Fibroblast of skin of left quadriceps (primary cell): ENCODE data around the gene TRAPPC10.

ENCODE experiments used
- DNase-seq, 2 experiments: peaks; one replicate each; pipeline ENCODE4 v3.0.0-alpha.2; 2013; ENCODE audit warnings: low read depth in 2 of 2

The TRAPPC10 gene

DNA sequence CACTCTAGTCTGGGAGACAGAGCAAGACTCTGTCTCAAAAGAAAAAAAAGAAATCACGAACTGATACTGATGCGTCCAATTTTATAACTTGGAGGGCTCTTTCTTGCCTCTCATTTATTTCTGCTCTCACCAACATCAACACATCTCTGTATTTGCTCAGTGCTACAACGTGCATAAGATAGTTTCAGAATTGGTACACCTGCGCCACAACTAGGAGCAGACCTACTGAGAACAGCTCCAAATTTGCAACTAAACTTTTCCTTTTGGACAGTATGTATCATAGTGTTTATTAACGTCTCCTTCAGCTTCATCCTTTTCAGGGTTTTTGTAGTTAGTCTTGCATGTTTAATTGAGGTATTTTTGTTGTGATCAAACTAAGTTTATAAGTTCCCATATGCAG is 27.7 kb downstream of the TRAPPC10 start:
- no peak for DNase-seq

- DNase-seq, result no peak
Observed at GRCh38 chr21:44043613-44044012, 31.5 kb downstream of the TRAPPC10 start.

GRCh38 chr21:44046734-44047133 is 34.6 kb downstream of the TRAPPC10 start:
- no peak for DNase-seq

DNA sequence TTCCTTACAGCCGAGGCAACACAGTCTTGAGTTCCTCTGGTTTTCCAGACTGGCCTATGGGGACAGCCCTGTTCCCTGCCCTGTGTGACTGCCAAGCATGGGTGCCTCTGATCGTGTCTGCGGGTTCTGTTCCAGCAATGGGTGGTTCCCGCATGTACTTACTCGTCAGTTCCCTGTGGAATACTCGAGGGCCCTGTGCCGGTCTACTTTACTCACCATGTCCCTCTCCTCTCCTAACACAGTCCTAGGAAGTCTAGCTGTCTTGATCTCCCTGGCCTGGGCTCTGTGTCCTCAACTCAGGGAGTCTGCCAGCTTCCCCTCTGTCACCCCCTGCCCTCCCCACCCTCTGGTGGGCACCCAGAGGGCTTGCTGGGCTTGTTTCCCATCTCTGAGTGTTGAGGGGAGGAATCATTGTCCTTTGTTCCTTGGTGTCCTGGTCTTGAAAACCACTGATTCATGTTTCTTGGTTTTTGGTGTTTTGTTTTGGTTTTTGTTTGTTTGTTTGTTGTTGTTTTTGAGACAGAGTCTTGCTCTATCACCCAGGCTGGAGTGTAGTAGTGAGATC is 36.0 kb downstream of the TRAPPC10 start:
- no peak for DNase-seq

DNA sequence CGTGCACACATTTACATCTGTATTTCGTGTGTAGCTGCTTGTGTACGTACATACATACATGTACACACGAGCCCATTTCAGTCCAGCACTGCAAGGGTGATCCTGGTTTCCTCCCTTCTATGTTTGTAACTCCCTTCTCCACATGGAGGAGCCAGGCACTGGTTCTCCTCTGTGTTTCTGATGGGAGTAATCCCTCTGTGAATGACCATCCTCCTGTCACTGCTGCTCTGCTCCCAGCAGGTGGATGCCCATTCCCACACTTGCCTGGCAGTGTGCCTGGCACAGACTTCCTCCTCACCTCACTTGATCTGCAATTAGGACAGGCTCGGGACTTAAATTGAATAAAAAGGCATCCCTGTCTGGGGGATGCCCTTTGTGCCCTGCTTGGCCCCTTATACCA is 37.1 kb downstream of the TRAPPC10 start:
- DNase-seq, result no peak

- DNase-seq, result no peak
Observed at GRCh38 chr21:44049606-44050005, 37.5 kb downstream of the TRAPPC10 start.

- DNase-seq, result no peak
Observed at GRCh38 chr21:44050276-44050675, 38.2 kb downstream of the TRAPPC10 start.

DNA sequence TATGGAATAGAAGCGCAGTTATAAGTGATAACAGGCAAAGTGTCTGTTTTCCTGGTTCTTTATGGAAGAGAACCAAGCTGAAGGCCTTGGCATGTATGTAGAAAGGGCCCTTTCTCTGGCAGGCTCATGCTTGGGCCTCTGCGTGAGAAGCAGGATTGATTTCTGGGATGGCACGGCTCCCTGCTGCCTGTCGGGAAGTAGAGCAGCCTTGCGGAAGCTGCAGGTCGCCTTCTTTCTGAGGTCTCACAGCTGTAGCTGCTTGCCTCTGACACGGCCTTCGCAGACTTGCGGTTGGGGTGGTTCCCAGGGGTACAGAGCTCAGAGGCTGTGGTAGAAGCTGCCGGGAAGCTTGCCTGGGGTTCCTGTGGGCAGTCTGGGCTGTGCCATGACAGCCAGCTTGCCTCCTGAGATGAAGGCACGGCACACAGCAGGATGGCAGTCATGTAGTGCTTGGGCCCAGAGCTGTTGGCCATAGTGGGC is 39.4 kb downstream of the TRAPPC10 start:
- no peak for DNase-seq

- DNase-seq, result no peak
Observed at GRCh38 chr21:44052071-44052829, 40.1 kb downstream of the TRAPPC10 start.

GRCh38 chr21:44052830-44053226 is 40.7 kb downstream of the TRAPPC10 start:
- DNase-seq, result no peak

GRCh38 chr21:44053567-44053966 is 41.5 kb downstream of the TRAPPC10 start:
- no peak for DNase-seq

DNA sequence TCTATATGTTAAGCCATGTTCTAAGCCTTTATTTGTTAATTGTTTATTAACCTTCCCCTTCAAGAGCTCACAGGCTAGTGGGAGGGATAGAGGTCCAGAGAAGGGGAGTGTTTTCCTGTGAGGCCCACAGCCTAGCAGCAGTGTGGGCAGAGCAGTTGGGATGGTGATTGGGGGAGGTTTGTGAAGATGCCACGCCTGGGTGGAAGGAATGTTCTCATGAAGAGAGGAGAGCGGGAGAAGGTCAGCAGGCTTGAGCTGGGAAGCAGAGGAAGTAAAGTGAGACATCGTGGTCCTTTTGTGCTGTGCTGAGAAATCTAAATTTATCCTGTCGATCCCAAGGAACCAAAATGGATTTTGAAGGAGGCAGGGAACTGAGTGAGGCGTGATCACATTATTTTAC is 42.6 kb downstream of the TRAPPC10 start:
- peak in 1 of 2 experiments; percentile 1 for DNase-seq

- no peak for DNase-seq
Observed at GRCh38 chr21:44057055-44057454, 44.9 kb downstream of the TRAPPC10 start.

DNA sequence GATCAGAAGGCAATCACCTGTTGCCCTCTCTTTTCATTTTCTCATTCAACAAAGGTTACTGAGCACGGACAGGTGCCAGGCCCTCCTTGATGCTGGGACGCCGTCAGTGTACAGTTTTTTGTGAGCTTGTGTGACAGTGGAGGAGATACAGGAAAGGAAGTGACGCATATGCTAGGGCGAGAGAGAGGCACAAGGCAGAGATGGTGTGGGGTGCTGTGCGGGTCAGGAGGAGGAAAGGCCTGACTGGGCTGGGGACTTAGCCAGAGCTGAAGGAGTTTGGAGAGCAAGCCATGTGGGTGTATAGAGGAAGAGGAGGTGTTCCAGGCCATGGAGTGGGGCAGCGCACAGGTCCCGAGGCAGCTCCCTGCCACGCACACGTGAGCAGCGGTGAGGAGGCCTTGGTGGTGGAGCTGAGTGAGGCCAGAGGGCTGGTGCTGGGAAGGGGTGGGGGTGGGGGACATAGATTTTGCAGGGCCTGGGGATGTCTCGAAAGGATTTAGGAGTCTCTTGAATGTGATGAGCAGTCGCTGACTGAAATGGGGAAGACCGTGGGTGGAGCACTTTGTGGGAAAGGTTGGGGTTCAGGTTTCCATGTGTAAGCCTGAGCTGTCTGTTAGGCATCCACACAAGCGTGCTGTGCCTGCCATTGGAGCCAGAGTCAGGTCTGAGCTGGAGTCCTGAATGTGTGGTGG is 46.0 kb downstream of the TRAPPC10 start:
- no peak for DNase-seq

DNA sequence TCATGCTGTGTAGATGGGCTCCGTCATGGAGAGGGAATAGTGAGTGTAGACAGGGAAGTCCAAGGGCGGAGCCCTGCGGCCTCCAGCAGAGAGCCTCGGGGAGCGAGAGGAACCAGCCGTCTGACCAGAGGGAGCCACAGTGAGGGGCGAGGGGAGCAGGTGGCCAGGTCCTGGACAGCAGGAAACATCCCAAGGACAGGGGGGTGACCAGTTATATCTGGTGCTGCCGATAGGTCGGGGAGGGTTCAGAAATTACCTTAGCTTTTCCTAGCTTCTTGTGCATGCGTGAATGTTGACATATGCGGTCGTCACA is 46.5 kb downstream of the TRAPPC10 start:
- no peak for DNase-seq

DNA sequence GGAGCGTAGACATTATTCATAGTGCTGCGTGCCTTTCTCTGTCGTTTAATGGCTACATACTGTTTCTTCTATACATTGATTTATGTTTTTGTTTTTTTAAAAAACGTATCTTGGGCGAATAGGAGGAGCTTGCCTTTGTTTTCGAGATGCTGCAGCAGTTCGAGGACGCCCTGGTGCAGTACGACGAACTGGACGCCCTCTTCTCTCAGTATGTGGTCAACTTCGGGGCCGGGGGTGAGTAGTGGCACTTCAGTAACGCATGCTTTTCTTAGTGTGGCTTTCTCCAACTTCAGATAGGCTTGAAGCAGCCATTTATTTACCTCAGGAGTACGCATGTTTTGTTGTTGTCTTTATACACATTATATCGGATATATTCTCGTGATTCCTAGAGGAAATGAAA is 46.9 kb downstream of the TRAPPC10 start:
- DNase-seq, result no peak

- no peak for DNase-seq
Observed at GRCh38 chr21:44059710-44060109, 47.6 kb downstream of the TRAPPC10 start.

GRCh38 chr21:44062380-44062779 is 50.3 kb downstream of the TRAPPC10 start:
- no peak for DNase-seq

GRCh38 chr21:44063151-44063912 is 51.2 kb downstream of the TRAPPC10 start:
- DNase-seq, result no peak

DNA sequence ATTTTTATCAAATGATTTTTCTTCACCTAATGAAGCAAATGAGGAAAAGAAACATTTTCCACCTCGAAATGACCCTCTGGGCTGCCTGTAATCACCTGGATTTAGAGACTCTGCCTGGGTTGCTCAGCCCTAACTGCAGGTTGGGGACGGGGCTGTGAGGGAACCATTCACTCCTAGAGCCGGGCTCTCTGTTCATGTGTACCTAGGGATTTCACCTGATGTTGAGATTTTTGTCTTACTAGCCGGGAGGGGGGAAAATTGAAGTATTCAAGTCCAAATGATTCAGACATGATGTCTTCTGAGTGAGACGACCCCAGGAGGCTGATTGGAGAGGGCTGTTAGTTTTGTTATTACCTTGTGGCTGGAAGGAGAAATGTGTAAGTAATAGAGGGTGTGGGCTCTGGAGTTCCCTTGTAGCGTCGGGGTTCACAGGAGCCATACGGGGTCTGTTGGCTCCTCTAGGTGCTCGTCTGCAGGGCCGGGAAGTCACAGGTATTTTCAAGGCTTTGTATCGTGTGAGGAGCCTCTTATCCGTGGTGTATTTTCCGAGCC is 52.8 kb downstream of the TRAPPC10 start:
- no peak for DNase-seq

DNA sequence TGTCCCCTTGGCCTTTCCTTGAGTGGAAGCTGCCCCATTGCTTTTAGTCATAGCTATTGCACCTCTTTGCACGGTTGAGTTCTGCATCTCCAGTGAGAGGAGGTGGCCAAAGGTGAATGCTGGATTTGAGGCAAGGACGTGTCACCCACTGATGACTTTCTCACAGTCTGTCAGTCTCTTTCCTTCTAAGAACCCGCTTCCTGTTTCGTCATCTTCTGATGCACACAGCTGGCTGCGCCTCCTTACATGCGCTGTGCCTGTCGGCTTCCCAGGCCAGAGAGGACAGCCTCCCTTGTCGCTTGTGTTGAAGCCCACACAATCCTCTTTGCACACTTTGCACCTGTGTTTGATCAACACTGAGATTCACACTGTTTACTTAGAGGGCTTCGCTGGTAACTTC is 53.3 kb downstream of the TRAPPC10 start:
- DNase-seq, result no peak

- no peak for DNase-seq
Observed at GRCh38 chr21:44066116-44066515, 54.0 kb downstream of the TRAPPC10 start.
